ENCODE results near the gene IL32. TPM values are rescaled to one million over a fixed set of nuclear protein-coding genes. Genes with fewer than 3 reads are reported as not detected.
A peak's percentile ranks its signal among the peaks of the same experiment; 100 is the strongest.

Gene IL32
- total RNA-seq, 1 donor from 2014 or later: 46.0 TPM

DNA sequence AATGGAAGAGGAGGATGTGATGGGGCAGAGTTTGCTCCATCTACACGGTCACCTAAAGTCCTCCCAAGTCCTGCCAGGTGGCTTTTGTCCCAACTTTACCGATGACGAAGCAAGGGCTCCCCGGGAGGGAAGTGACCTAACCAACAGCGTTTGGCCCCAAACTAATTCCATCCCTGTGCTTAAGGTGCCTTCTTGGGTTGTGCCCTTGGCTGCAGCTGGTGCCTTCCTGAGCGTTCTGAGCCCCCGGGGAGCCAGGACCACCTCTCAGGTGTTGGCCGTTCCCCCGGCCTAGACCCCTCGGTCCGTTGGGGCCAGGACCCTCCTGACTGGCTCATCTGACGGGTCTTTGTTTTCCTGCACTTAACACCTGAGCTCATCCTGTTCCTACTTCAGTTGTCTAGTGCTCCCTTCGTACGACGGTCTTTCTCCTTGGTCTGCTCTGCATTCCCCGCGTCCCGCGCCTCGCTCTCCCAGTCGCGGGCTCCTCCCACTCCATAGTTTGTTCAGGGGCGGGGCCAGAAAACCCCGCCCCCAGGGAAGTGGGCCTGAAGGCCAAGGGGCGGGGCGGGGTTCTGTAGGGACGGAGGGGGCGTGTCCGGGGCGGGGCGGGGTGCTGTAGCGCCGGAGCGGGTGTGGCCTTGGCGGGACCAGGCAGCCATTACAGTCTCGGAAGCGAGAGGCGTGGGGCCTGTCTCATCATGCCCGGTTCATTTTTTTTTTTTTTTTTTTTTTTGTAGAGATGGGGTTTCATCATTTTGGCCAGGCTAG lies 34.5 kb downstream of the IL32 start:
- intact Hi-C loops (cut with micrococcal nuclease): no loop called here
- ATAC-seq (peak; percentile 94), DNase-seq (peak; percentile 94)

DNA sequence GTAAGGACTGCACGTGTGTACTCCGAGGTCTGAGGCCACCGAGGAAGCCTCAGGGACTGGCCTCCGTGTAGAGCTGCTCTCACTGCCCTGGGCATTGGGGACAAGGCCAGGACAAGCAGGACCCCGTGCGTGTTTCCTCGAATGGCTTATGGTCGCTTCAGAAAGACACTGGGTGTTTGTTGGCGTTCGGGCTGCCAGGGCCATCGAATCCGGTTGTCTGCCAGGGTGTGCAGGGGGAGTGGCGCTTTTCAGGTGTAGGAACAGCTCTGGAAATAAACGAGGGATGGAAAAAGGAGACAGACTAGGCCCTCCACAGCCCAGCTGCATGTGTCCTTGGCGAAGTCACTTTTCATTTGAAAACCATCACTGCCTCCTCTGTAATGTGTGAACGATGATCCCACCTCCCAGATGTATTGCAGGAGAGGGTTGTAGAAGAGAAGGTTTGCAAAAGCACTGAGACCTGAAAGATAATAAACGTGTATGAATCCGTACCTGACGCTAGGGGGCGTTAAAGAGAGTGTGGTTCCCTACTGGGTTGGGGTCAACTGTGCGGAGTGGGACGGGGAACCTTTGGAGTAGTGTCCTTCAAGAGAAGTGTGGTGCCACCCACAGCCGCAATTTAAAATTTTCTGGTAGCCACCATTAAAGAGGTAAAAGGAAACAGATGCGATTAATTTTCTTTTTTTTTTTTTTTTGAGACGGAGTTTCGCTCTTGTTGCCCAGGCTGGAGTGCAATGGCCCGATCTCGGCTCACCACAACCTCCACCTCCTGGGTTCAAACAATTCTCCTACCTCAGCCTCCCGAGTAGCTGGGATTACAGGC lies 35.8 kb downstream of the IL32 start:
- DNase-seq (no peak), ATAC-seq (no peak)
- intact Hi-C loops (cut with micrococcal nuclease): no loop called here

- intact Hi-C loops (cut with micrococcal nuclease): no loop called here
- DNase-seq (no peak), ATAC-seq (peak; percentile 18)
Observed at GRCh38 chr16:3101841-3102470, 36.5 kb downstream of the IL32 start.

DNA sequence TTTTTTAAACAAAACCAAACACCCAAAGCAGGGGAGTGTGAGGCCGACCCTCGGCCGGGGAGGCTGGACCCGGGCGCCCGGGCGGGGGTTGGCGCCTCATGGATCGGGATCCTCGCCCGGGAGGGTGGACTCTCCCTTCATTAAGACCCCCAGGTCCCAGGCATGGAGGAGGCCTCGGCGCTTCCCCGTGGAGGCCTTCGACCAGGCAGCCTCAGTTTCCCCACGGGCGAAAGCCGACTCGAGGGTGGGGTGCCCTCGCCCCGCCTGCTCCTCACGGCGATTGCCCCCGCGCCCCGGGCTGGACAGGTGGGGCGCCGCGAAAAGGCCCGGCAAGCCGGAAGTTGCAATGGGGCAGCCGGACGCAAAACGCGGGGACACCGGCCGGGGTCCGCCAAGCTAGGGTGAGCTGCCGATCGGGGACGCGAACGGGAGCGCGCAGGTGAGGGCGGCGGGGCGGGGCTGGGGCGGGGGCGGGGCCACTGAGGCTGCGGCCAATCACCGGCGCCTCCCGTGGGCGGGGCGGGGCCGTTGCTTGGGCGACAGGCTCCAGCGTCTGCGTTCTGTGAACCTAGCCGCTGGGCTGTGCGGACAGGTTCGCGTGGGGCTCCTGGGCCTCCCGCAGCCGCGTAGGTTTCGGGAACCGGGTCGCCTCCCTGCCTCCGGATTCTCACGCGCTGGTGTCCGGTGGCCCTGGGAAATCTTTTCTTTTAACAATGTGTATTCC lies 40.9 kb downstream of the IL32 start:
- intact Hi-C loops (cut with micrococcal nuclease): no loop called here
- peak; percentile 97 for ATAC-seq
- peak; percentile 95 for DNase-seq

DNA sequence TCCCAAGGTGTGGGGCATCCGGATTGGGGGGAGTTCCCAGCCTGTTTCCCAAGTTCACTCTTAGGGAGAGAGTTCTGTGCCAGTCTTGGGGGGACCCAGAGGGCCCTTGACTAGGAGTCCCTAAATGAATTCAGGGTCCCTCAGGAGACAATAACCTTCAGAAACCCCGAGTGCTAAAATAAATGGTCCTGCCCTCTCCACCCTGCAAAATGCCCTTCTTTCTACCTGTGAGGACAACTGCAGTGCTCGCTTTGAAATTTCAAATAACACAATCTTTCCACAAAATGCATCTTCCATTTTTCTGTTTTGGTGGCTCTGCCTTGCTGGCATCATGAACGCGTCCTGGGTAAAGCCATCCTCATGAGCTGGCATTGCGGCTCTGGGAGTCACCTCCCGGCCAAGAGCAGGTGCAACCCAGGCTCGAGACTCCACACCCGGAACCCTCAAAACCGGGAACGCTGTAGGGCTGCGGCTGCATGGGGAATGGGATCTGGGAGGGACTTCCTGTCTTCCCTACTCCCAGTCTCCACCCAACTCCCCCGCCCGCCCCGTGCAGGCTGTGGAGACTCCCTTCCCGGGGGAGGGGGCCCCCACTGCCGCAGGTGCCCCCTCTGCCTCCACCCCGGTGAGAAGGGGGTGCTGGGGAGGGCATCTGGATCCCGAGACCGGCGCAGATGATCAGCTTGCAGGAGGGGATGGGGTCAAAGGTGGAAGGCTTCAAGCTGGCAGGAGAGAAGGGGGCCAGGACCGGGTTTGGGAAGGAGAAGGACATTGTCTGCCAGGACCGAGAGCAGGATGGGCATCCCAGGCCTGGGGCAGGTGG lies 46.8 kb downstream of the IL32 start, which contains the start of gene ZNF205:
Gene ZNF205, plus strand, starts transcription at position 529 of the 823 bp plus-strand sequence. CDS start 845 bp downstream, outside the sequence.
- ATAC-seq: peak; percentile 93
- intact Hi-C loops (cut with micrococcal nuclease): no loop called here
- peak; percentile 85 for DNase-seq

- peak; percentile 47 for ATAC-seq
- intact Hi-C loops (cut with micrococcal nuclease): no loop called here
- DNase-seq: no peak
Observed at GRCh38 chr16:3112881-3113574, 47.6 kb downstream of the IL32 start.

- DNase-seq (no peak), ATAC-seq (no peak)
- intact Hi-C loops (cut with micrococcal nuclease): no loop called here
Observed at GRCh38 chr16:3113765-3114479, 48.5 kb downstream of the IL32 start.

DNA sequence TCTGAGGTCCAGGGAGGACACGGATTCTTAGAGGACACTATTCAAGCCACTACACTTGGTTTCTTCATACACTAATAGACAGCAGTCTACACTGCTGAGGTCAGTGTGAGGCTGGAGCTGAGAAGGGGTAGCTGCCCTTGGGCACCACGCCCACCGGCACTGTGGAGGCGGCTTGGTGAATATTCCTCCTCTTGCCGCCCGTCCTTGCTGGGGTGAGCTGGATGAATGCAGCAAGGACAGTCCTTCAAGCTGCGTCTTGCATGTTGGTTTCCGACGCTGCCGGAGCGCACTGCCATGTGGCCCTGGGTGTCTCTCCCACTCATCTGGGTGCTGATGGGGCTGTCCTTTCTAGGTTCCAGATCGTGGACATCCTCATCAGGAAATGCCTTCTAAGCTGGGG lies 49.6 kb downstream of the IL32 start:
- intact Hi-C loops (cut with micrococcal nuclease): no loop called here
- DNase-seq (no peak), ATAC-seq (no peak)

GRCh38 chr16:3115561-3115960 lies 50.1 kb downstream of the IL32 start:
- no peak for DNase-seq
- ATAC-seq: no peak
- intact Hi-C loops (cut with micrococcal nuclease): no loop called here

- no peak for ATAC-seq
- intact Hi-C loops (cut with micrococcal nuclease): no loop called here
- no peak for DNase-seq
Observed at GRCh38 chr16:3118204-3118790, 52.9 kb downstream of the IL32 start.

DNA sequence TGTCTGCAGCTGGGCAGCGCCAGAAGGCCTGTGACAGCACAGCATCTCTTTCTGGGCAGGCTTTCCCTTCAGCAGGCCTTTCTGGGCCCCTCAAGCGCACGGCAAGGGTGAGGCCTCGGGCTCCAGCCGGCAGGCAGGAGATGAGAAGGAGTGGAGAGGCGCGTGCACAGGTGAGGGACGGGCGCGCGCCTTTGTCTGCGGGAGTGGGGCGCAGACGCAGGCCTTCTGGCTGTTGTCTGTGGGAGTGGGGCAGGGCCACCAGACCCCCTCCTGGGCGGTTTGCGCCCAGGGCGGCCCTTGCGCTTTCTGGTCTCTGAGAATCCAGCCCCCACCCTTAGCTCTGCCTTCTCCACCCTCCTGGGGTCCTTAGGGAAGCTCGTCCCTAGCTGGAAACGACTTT lies 53.4 kb downstream of the IL32 start:
- DNase-seq: no peak
- no peak for ATAC-seq
- intact Hi-C loops (cut with micrococcal nuclease): no loop called here

Other genes with a start within 250 kb of the IL32 start
- gene PRSS21, start 248.4 kb upstream of the IL32 start, total RNA-seq: not detected
- gene ZG16B, start 235.3 kb upstream of the IL32 start, total RNA-seq: 0.37 TPM
- gene PRSS22, start 207.5 kb upstream of the IL32 start, total RNA-seq: not detected
- gene FLYWCH2, start 182.4 kb upstream of the IL32 start, total RNA-seq: 28.6 TPM
- 36.1 TPM for gene FLYWCH1, start 153.7 kb upstream of the IL32 start, total RNA-seq
- gene KREMEN2, start 101.4 kb upstream of the IL32 start, total RNA-seq: not detected
- 7.9 TPM for gene PAQR4, start 96.3 kb upstream of the IL32 start, total RNA-seq
- gene PKMYT1, start 85.2 kb upstream of the IL32 start, total RNA-seq: 0.55 TPM
- gene CLDN9, start 52.7 kb upstream of the IL32 start, total RNA-seq: 1.2 TPM
- not detected for gene CLDN6, start 47.5 kb upstream of the IL32 start, total RNA-seq
- 17.7 TPM for gene TNFRSF12A, start 45.3 kb upstream of the IL32 start, total RNA-seq
- gene HCFC1R1, start 41.7 kb upstream of the IL32 start, total RNA-seq: 61.1 TPM
- 11.3 TPM for gene THOC6, start 41.6 kb upstream of the IL32 start, total RNA-seq
- gene BICDL2, start 28.7 kb upstream of the IL32 start, total RNA-seq: not detected
- 2.8 TPM for gene MMP25, start 19.1 kb upstream of the IL32 start, total RNA-seq
- gene ZSCAN10, start 33.7 kb downstream of the IL32 start, total RNA-seq: not detected
- gene ZNF205, start 46.9 kb downstream of the IL32 start, total RNA-seq: 8.8 TPM
- gene ZNF213, start 69.4 kb downstream of the IL32 start, total RNA-seq: 7.1 TPM
- not detected for gene OR1F1, start 122.6 kb downstream of the IL32 start, total RNA-seq
- 5.7 TPM for gene ZNF200, start 169.5 kb downstream of the IL32 start, total RNA-seq
- 0.62 TPM for gene MEFV, start 191.0 kb downstream of the IL32 start, total RNA-seq
- 7.8 TPM for gene ZNF263, start 217.9 kb downstream of the IL32 start, total RNA-seq
- 7.6 TPM for gene TIGD7, start 239.8 kb downstream of the IL32 start, total RNA-seq
- 21.1 TPM for gene ZNF75A, start 239.9 kb downstream of the IL32 start, total RNA-seq

Data from left ventricle myocardium superior (tissue), 1 donor.